Left lung (tissue), 10 donors: ENCODE measurements around the gene SENP7. TPM values are rescaled to one million over a fixed set of nuclear protein-coding genes. Genes with fewer than 3 reads are reported as not detected.
A peak's percentile ranks its signal among the peaks of the same experiment; 100 is the strongest.

ENCODE experiments used
- ATAC-seq: fragments of 200-7000 bp; cut with Tn5 transposase; one replicate; pipeline ENCODE4 v1.9.1; 2020; ENCODE audit warnings: moderate library complexity
- DNase-seq, 4 donors: peaks; one replicate each; pipeline ENCODE4 v3.0.0-alpha.2; 2013 to 2020
- H3K27ac ChIP-seq, 2 donors: fragments of 200-600 bp; sonication (generic) in 1 of 2; one replicate each; pipeline versions ENCODE4 v1.5.0 to v1.8.0; 2020 to 2021
- H3K27me3 ChIP-seq, 2 donors: fragments of 200-600 bp; sonication (generic) in 1 of 2; one replicate each; pipeline versions ENCODE4 v1.5.0 to v1.8.0; 2020 to 2021
- H3K36me3 ChIP-seq, 2 donors: fragments of 200-600 bp; sonication (generic) in 1 of 2; one replicate each; pipeline versions ENCODE4 v1.5.0 to v1.8.0; 2020 to 2021
- H3K4me1 ChIP-seq, 2 donors: fragments of 200-600 bp; one replicate each; pipeline ENCODE4 v1.8.0; 2021
- H3K4me3 ChIP-seq, 2 donors: fragments of 200-600 bp; sonication (generic) in 1 of 2; one replicate each; pipeline versions ENCODE4 v1.5.0 to v1.8.0; 2020 to 2021; ENCODE audit warnings: mild to moderate bottlenecking in 1 of 2
- H3K9me3 ChIP-seq, 2 donors: fragments of 200-600 bp; sonication (generic) in 1 of 2; one replicate each; pipeline versions ENCODE4 v1.5.0 to v1.8.0; 2020 to 2021
- intact Hi-C, 2 donors: fragments of 100-400 bp; cut with DNase I; formaldehyde crosslinking; loops; one replicate each; pipeline versions ENCODE4 v1.11.2 to v1.14.2; 2022
- polyA plus RNA-seq, 6 donors: library from polyadenylated mRNA; unstranded; fragments of 120-200 nt; gene quantifications; one replicate each; pipeline ENCODE4 v1.2.1, GENCODE V29; 2013; ENCODE audit not compliant: insufficient read length in 6 of 6
- total RNA-seq, 2 donors: library from RNA; stranded (reverse); fragmentation: NEBNext Ultra II Directional; extraction: Animal tissue kit (Norgen Biotek cat#: 25700); gene quantifications; one replicate each; pipeline ENCODE4 v1.2.1, GENCODE V29; 2021
- TF ChIP-seq, protein P1 (sequence below), 2 donors: fragments of 200-600 bp; sonication (generic) in 1 of 2; IDR thresholded peaks; one replicate each; pipeline versions ENCODE4 v1.5.0 to v1.8.0; 2021; ENCODE audit warnings: antibody characterized with exemption in 2 of 2
- donor health status: DM: no; HTN: yes; CAD: no.
- donor health status: DM: no; HTN: no; CAD: no.

Gene SENP7
- total and polyA plus RNA-seq, 8 donors = 13.2 to 106 (median 98.4) TPM

DNA sequence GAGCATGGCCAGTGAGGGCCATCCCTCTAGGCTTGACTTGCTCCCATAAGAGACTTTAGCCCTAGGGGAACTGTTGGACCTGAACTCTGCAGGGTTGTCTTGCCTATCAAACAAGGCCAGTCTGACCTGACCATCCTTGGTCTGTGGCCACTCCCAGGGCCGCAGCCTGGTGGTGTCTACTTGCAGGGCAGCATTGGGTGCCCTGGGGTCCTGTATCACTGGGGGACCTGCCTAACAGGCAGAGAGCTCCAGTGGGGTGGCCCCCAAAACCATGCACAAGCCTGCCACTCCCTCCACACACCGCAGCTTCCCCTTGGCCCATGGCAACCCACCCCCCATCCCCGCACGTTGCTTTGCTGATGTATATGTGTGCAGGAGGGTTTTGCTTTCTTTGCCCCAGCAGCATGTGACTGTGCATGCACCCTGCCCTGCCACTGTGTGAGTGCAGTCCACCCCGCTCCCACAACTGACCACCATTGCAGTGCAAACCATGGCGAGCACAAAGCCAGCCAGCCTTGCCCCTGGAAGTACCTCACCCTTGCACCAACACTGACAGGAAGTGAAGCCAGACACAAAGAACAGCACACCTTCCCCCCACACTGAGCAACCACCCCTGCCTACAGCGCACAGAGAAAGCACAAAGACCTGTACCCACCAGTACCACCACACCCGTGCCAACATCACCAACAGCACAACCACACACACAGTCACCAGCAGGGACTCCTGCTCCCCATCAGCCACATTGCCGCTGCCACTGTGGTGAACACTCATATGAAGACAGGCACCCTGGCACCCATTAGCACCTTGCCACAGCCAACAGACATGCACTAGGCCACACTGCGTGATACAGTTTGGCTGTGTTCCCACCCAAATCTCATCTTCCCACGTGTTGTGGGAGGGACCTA lies 88.8 kb downstream of the SENP7 start:
- Histone ChIP-seq H3K27ac (no peak overlapping the region), H3K27me3 (no peaks in the 10 kb centered on the region), H3K4me3 (no peak overlapping the region), H3K9me3 (no peaks in the 10 kb centered on the region), H3K4me1 (no peaks in the 10 kb centered on the region), H3K36me3 (no peaks in the 10 kb centered on the region)
- peak in 1 of 4 donors; percentile 59 for DNase-seq
- ATAC-seq = no peak
- intact Hi-C loops = no loop called here
- TF ChIP-seq, protein P1, sequence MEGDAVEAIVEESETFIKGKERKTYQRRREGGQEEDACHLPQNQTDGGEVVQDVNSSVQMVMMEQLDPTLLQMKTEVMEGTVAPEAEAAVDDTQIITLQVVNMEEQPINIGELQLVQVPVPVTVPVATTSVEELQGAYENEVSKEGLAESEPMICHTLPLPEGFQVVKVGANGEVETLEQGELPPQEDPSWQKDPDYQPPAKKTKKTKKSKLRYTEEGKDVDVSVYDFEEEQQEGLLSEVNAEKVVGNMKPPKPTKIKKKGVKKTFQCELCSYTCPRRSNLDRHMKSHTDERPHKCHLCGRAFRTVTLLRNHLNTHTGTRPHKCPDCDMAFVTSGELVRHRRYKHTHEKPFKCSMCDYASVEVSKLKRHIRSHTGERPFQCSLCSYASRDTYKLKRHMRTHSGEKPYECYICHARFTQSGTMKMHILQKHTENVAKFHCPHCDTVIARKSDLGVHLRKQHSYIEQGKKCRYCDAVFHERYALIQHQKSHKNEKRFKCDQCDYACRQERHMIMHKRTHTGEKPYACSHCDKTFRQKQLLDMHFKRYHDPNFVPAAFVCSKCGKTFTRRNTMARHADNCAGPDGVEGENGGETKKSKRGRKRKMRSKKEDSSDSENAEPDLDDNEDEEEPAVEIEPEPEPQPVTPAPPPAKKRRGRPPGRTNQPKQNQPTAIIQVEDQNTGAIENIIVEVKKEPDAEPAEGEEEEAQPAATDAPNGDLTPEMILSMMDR (IDR thresholded peaks at IDR 0.05) = no peak

DNA sequence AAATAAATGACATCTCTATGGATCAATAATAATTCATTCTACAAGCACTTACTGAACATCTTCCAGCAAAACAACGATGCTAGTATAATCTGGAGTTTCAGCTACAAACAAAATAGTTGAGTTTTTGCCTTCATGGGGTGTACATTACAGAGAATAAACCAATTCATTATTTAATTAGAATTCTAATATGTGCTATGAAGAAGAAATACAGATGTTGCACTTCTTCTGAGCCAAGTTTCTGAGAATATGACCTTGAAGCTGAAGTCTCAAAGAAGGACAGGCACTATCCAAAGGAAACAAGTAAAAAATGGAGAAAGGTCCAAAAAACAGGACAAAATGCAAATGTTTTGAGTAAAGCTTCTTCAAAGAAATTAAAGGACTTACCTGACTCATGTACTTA lies 94.2 kb downstream of the SENP7 start:
- ATAC-seq (no peak), DNase-seq (peak in 2 of 4 donors; percentile 12 to 24)
- H3K4me1 ChIP-seq = no peaks in the 10 kb centered on the region
- no peaks in the 10 kb centered on the region for H3K36me3 ChIP-seq
- TF ChIP-seq, protein P1 (IDR thresholded peaks at IDR 0.05) = no peak
- no peaks in the 10 kb centered on the region for H3K9me3 ChIP-seq
- no peak overlapping the region for H3K27ac ChIP-seq
- no peaks in the 10 kb centered on the region for H3K27me3 ChIP-seq
- intact Hi-C loops = no loop called here
- H3K4me3 ChIP-seq = no peak overlapping the region

DNA sequence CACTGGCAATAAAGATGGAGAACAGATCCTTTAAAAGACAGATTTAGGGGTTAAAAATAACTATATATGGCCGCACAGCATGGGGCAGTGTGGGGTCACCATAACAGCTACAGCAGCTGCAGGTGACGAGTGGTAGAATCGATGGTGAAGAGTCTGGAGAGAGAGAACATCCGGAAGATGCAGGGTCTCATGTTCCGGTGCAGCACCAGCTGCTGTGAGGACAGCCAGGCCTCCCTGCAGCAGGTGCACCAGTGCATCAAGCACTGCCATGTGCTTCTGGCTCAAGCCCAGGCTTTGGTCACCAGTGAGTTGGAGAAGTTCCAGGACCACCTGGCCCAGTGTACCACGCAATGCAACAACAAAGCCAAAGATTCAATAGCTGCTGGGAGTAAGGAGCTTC lies 98.9 kb downstream of the SENP7 start:
- H3K36me3 ChIP-seq = no peaks in the 10 kb centered on the region
- H3K27ac ChIP-seq = no peak overlapping the region
- H3K4me3 ChIP-seq = no peak overlapping the region
- peaks cover 0 to 4% of the 10 kb centered on the region in 2 donors for H3K9me3 ChIP-seq
- H3K27me3 ChIP-seq = no peaks in the 10 kb centered on the region
- DNase-seq (peak in 1 of 4 donors; percentile 5), ATAC-seq (no peak)
- TF ChIP-seq, protein P1 (IDR thresholded peaks at IDR 0.05) = no peak
- intact Hi-C loops = no loop called here
- no peaks in the 10 kb centered on the region for H3K4me1 ChIP-seq

DNA sequence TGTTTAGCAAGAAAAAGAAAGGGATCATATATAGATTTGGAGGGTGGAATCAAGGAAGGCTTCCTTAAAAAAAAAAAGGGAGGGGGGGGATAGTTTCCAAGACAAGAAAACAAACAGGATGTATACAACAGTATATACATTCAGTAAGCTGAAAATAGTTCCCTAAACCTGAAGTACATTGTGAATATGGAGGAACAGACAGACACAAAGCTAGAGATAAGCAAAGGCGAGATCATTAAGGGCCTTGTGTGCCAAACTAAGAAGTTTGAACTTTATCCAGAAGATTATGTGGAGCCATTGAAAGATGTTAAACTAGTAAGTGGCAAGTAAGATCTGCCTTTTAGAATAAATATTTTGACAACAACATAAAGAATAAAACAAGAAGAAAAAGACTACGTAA lies 99.4 kb downstream of the SENP7 start:
- Histone ChIP-seq H3K27ac (no peak overlapping the region), H3K9me3 (peaks cover 0 to 8% of the 10 kb centered on the region in 2 donors), H3K4me1 (no peaks in the 10 kb centered on the region), H3K27me3 (no peaks in the 10 kb centered on the region), H3K4me3 (no peak overlapping the region), H3K36me3 (no peaks in the 10 kb centered on the region)
- intact Hi-C loops = no loop called here
- no peak for ATAC-seq
- TF ChIP-seq, protein P1 (IDR thresholded peaks at IDR 0.05) = no peak
- peak in 2 of 4 donors; percentile 7 to 11 for DNase-seq

DNA sequence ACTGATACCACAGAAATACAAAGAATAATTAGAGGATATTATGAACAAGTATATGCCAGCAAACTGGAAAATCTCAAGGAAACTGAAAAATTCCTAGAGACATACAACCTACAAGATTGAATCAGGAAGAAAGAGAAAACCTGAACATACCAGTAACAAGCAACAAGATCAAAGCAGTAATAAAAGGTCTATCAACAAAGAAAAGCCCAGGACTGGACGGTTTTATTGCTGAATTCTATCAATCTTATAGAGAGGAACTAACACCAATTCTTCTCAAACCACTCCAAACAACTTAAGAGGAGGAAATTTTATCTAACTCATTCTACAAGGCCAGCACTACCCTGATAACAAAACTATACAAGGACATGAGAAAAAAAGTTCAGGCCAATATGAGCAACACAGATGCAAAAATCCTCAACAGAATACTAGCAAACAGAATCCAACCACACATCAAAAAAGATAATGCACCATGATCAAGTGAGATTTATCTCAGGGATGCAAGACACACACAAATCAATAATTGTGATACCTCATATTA lies 121.5 kb downstream of the SENP7 start:
- H3K36me3 ChIP-seq = no peaks in the 10 kb centered on the region
- no peak overlapping the region for H3K27ac ChIP-seq
- TF ChIP-seq, protein P1 (IDR thresholded peaks at IDR 0.05) = no peak
- H3K9me3 ChIP-seq = peaks cover 5 to 38% of the 10 kb centered on the region in 2 donors
- no peak overlapping the region for H3K4me3 ChIP-seq
- DNase-seq = no peak
- H3K4me1 ChIP-seq = no peaks in the 10 kb centered on the region
- H3K27me3 ChIP-seq = no peaks in the 10 kb centered on the region
- ATAC-seq = no peak
- intact Hi-C loops = no loop called here
